GM21447 (cell line): ENCODE results near the gene RBM5.

ENCODE experiments used
- ATAC-seq: cut with Tn5 transposase; IDR thresholded peaks from one replicate; pipeline ENCODE4 v1.9.1; 2021; ENCODE audit not compliant: unreplicated experiment

Gene RBM5

GRCh38 chr3:50121072-50122032 lies 32.6 kb downstream of the RBM5 start:
- ATAC-seq = no peak

DNA sequence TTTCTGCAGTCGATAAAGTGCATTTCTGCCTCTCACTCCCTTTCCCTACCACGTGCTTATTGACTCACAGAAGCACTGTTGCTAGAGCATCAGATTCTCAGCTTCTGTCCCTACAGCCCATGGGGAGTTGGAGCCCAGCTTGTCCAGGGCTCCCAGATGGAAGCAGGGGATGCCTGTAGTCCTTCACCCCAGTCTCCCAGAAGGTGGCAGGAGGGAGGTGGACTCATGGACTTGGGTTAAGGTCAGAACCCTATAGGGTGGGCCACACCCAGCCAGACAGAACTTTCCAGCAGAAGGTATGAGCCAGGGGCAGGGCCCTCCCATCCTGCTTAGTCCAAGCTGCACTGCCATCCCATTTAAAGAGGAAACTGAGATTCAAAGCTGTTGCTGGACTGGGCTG lies 33.4 kb downstream of the RBM5 start:
- no peak for ATAC-seq

- ATAC-seq = no peak
Measured at GRCh38 chr3:50122661-50123391, 34.1 kb downstream of the RBM5 start.

- ATAC-seq = no peak
Measured at GRCh38 chr3:50123394-50124051, 34.8 kb downstream of the RBM5 start.

GRCh38 chr3:50124052-50124799 lies 35.5 kb downstream of the RBM5 start:
- ATAC-seq = no peak

DNA sequence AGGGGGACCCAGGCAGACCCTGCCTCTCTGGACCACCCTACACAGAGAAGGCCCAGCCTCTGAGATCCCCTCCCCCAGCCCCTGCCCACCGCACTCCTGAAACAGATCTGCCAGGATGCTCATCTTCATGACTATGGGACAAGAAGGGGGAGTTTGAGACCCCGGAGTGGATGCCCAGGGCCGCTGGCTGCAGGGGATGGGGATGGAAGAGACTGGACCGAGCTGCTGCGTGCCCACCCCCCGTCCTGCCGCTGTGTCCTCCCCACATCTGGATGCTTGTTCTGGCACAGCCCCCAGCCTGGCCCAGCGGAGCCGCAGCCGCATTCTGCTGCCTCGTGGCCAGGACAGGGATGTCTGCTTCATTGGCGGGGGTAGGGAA lies 36.1 kb downstream of the RBM5 start:
- ATAC-seq = no peak

- ATAC-seq = no peak
Measured at GRCh38 chr3:50125541-50126286, 37.0 kb downstream of the RBM5 start.

GRCh38 chr3:50126287-50127211 lies 37.8 kb downstream of the RBM5 start:
- no peak for ATAC-seq

- ATAC-seq = no peak
Measured at GRCh38 chr3:50127251-50127691, 38.6 kb downstream of the RBM5 start.

GRCh38 chr3:50128001-50128400 lies 39.3 kb downstream of the RBM5 start:
- no peak for ATAC-seq

GRCh38 chr3:50130436-50130835 lies 41.7 kb downstream of the RBM5 start:
- no peak for ATAC-seq

DNA sequence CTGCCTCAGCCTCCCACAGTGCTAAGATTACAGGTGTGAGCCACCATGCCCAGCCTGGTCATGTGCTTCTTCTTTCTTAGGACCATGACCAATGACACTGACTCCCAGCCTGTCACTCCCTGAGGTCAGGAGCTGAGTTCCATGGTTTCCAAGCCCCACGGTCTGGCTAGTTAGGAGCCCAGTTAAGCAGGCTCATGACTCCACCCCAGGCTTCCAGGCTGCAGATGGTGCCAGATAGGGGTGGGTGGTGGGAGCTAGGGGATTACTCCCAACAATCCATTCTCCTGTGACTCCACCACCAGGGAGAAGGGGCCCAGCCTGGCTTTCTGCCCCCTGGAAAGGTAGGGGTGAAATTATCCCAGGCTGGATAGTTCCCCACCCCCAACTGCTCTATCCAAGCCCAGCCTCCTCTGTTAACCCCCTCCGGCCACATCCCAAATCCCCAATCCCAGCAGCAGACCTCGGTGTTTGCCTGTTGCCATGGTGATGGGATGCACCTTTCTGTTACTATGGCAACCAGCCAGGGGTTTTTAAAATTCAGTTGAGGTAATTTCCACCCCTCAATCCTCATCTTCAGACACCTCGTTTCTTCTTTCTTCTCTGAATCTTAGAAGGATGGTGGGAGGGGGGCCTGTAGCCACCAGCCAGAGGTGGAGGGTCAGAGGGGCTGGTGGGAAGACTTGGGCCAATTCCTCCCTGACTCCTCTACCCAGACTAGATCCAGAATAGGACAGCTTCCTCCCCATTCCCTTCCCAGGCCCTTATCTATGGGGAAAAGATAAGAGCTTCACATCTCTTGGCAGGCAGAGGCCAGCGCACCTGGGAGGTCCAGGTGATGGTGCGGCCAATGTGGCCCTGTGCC lies 43.9 kb downstream of the RBM5 start:
- ATAC-seq = no peak

DNA sequence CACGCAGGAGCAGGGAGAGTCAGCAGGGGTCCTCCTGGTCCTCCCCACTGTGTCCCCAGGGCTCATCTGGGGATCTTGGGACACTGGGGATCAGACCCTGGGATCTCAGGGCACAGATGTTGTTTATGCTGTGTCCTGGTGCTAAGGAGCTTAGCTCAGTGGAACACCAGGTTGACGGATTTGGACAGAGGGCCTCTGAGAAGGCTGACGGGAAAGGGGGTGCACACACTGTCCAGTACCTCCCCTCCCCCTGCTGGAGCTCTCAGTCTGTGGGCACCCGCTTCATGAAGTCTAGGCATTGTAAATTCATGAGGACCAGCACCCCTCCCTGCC lies 44.5 kb downstream of the RBM5 start:
- no peak for ATAC-seq

- no peak for ATAC-seq
Measured at GRCh38 chr3:50134367-50134766, 45.6 kb downstream of the RBM5 start.

GRCh38 chr3:50135964-50136363 lies 47.2 kb downstream of the RBM5 start:
- no peak for ATAC-seq

- ATAC-seq = no peak
Measured at GRCh38 chr3:50136714-50137405, 48.1 kb downstream of the RBM5 start.

- ATAC-seq = no peak
Measured at GRCh38 chr3:50137531-50137930, 48.8 kb downstream of the RBM5 start.
